GM12878 (cell line): ENCODE results near the gene MEG3.

Source experiments
- EP300 ChIP-seq, 2 experiments: fragments of 150-350 bp in 1 of 2; IDR thresholded peaks; 2 replicates each; pipeline ENCODE4 v1.6.1; 2011 to 2012; ENCODE audit warnings: low read depth in 2 of 2, low read length in 2 of 2, borderline replicate concordance in 1 of 2, improper control_type of control experiment in 1 of 2, inconsistent platforms in 1 of 2; ENCODE audit not compliant: control insufficient read depth in 1 of 2
- HDGF ChIP-seq: fragments of 450-650 bp; IDR thresholded peaks from 2 replicates; pipeline ENCODE4 v1.6.1; 2016; ENCODE audit warnings: antibody characterized with exemption
- REST ChIP-seq: IDR thresholded peaks from 2 replicates; pipeline ENCODE4 v1.6.1; 2012; ENCODE audit warnings: mild to moderate bottlenecking, low read depth, low read length
- TF ChIP-seq, protein P1 (sequence below), 3 experiments: IDR thresholded peaks in 2 of 3; conservative IDR thresholded peaks in 1 of 3; 2 replicates each; pipeline ENCODE4 v1.5.1; 2011; ENCODE audit warnings: low read depth in 3 of 3, low read length in 3 of 3, mild to moderate bottlenecking in 3 of 3, control low read depth in 2 of 3, moderate library complexity in 2 of 3, inconsistent platforms in 1 of 3, mixed read lengths in 1 of 3; ENCODE audit not compliant: control insufficient read depth in 2 of 3, insufficient read depth in 1 of 3; ENCODE audit errors: extremely low read depth in 1 of 3

DNA sequence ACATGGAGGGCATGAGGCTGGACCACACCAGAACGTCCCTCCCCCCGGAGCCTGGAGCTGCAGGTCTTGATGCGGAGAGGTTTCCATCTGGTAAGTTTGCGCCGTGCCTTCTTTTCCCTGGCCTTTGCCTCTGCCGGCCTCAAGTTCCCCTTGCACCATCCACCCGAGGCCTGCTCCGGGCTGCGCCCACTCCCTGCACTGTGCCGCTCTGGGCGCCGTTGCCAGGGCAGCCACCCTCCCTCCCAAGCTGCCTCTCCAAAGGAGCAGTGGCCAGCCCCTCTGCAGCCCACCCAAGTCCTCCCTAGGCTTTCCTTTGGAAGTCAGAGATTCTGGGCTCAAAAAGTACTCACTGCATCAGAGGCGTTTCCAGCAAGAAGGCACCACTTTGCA, 46.2 kb upstream of the MEG3 start:
- TF ChIP-seq HDGF = no peak
- TF ChIP-seq REST = no peak
- TF ChIP-seq, protein P1, sequence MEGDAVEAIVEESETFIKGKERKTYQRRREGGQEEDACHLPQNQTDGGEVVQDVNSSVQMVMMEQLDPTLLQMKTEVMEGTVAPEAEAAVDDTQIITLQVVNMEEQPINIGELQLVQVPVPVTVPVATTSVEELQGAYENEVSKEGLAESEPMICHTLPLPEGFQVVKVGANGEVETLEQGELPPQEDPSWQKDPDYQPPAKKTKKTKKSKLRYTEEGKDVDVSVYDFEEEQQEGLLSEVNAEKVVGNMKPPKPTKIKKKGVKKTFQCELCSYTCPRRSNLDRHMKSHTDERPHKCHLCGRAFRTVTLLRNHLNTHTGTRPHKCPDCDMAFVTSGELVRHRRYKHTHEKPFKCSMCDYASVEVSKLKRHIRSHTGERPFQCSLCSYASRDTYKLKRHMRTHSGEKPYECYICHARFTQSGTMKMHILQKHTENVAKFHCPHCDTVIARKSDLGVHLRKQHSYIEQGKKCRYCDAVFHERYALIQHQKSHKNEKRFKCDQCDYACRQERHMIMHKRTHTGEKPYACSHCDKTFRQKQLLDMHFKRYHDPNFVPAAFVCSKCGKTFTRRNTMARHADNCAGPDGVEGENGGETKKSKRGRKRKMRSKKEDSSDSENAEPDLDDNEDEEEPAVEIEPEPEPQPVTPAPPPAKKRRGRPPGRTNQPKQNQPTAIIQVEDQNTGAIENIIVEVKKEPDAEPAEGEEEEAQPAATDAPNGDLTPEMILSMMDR (IDR thresholded peaks at IDR 0.05 in 2 of 3, conservative IDR thresholded peaks at IDR 0.05 in 1 of 3; ENCODE audit: control insufficient read depth in 2 of 3, extremely low read depth in 1 of 3, insufficient read depth in 1 of 3, low read depth in 3 of 3, low read length in 3 of 3) = no peak
- TF ChIP-seq EP300 (IDR thresholded peaks at IDR 0.05; ENCODE audit: borderline replicate concordance in 1 of 2, control insufficient read depth in 1 of 2, low read depth in 2 of 2, low read length in 2 of 2) = no peak
